RPMI7951 (cell line): Measurements from ENCODE around the gene TANK. TPM values are rescaled to one million over a fixed set of nuclear protein-coding genes. Genes with fewer than 3 reads are reported as not detected.
"Not testable (repeated sequence)": the region's sequence is repeated elsewhere in the genome, so short reads cannot be mapped to it uniquely, and the experiment has no call there.

ENCODE experiments used
- DNase-seq: peaks from one replicate; pipeline ENCODE4 v3.0.0-alpha.2; 2012; ENCODE audit warnings: low read depth
- total RNA-seq: library from RNA; depleted of rRNA; stranded (reverse); fragments of >200 nt; shearing (Covaris generic); gene quantifications from 2 replicates; pipeline ENCODE4 v1.2.3, GENCODE V29; 2014; rRNA removed

The TANK gene
- total RNA-seq: 92.0 and 125 TPM in 2 replicates

DNA sequence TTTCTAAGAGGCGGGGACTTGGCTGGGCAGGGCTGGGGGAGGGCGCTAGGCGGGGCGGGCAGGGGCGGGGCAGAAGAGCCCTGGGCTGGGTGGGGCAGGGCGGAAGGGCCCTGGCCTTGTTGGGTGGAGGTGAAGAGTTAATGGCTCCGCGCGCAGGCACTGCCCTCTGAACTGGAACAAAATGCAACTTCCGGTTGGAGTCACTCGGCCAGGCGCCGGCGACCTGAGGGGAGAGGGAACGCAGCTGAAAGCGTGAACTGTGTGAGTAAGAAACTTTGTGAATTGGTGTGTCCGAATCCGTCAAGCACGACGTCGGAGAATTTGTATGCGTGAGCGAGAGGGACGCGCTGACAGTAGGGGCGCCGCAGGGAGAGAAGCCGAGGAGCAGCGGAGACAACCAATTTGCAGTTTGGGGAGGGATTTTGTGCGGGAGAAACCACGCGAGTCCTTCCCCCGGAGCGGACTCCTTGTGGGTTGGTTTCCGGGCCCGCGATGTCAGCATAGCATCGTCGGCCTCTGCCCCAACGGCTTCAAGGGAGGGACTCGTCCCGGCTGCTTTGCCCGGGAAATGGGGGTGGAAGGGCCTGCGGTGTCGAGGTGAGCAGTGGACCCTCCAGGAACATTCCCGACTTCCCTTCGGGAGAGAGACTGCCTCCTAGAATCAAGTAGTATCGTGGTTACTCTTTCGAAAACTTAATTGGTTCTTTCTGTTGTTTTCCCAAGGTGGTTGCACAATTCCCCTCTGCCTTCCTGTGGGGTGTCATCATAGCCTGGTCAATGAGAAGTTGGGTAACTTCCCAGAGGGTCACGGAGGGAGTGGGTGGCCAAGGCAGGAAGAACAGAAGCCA is at the start of gene TANK:
TANK (plus strand) TSS at position 203 of the 848 bp plus-strand sequence. CDS start 19,235 bp downstream, outside the sequence.
- DNase-seq: peak; percentile 95

DNA sequence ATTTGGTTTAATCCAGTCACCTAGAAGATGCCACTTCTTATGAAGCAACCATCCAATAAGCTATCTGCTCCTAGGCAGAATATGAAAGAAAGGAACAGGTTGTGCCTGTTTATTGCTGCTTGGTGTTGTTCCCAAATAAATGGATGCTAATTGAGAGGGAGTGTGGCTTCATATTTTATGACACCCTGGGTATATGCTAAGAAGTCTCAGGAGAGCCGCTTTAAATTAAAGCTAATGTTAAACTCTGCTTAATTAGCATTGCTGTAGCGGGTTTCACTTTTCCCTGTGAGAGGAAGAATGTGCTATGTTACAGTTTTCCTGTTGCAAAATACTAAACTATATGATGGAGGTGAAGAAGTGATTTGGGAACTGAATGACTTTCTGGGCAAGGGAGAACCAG is 48.7 kb upstream of the TANK start:
- DNase-seq: no peak

GRCh38 chr2:161112908-161113307 is 47.3 kb upstream of the TANK start:
- DNase-seq: no peak

DNA sequence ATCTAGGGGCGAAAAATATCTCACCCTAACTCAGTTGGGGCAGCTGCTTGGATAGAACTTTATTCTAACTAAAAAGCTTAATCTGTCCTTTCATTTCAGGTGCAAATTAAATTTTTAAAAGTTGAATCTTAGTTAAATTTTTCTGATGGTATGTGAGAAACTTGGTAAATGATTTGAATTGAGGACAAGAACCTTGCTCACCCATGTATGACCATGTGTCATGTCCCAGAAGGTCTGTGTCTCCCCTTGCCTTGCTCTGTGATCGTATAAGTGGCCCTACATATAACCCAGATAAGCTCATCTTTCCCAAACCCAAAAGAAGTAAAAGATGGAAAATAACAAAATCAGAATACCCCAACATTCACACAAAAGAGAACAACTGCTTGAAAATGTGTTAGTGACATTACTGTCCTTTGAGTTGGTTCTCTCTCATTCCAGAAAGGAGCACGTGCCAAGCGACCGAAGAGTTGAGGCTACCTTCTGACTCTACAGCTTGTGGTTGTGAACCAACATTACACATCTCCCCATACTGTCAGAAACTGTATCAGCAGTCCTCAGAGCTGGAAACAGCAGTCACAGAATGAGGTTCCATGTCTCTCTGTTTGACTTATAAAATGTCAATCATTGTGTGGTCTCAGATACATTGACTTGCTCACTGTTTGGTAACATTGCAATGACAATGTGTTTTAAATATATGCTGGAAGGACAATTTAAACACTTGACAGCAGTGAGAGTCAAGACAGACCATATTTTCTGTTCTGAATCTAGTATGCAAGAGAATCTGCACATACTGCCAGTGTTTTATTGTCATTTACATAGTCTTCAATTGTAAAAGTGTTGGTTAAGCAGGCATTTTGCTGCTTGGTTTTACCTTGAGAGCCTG is 46.3 kb upstream of the TANK start:
- no peak for DNase-seq

GRCh38 chr2:161115205-161115604 is 45.0 kb upstream of the TANK start:
- DNase-seq: no peak

DNA sequence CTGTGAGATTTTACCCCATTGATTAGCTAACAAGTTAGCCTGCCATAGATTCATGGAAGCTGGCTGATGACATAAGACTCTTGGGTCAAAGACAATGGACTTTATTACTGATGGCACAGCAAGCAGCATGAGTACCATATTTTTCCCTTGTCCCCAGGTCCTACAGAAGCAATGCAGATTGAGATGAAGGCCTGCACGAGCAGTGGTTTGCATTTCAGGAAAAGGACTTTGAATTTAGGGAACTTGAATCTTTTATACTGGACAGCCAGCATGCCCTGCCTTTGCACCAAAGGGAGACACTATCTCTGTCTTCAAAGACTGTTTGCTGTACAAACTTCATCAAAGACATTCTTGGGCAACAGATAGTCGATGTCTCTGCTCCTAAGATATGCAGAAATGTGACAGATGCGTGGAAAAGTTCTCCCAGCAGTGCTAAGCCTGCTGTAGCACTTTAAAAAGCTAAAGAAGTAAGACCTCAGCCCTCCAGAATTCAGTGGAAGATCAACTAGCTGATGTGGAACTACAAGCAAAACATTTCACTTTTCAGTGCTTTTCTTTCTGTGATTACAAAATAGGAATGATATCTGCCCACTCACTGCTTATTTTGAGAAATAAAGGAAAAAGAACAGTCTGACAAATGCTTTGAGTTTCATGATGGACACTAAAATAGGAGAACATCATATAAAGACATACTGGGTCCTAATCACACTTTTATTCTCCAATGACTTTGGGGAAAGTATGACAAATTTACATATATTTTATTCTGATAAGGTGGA is 44.4 kb upstream of the TANK start:
- no peak for DNase-seq

- DNase-seq: no peak
These were observed 43.7 kb upstream of the TANK start for GRCh38 chr2:161116509-161116908.

- no peak for DNase-seq
These were observed 42.7 kb upstream of the TANK start for GRCh38 chr2:161117506-161117905.

GRCh38 chr2:161118722-161119121 is 41.5 kb upstream of the TANK start:
- DNase-seq: no peak

DNA sequence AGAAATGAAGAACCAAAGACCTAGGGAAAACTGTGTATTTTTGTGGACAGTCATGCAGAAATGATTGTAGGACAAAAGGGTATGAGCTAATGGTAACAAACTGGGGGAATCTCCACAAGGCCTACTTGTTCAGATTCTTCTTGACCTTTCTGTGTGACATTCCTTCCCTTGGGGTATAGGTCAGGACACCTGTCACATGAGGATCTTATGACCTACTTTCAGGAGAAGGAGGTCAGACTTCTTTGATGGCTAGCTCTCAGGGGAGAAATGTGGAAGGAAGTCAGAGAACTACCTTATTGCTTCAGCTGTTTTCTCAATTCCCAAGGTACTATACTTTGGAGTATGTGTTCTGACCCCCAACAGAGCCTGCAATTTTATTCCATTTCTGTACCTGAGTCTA is 40.7 kb upstream of the TANK start:
- no peak for DNase-seq

DNA sequence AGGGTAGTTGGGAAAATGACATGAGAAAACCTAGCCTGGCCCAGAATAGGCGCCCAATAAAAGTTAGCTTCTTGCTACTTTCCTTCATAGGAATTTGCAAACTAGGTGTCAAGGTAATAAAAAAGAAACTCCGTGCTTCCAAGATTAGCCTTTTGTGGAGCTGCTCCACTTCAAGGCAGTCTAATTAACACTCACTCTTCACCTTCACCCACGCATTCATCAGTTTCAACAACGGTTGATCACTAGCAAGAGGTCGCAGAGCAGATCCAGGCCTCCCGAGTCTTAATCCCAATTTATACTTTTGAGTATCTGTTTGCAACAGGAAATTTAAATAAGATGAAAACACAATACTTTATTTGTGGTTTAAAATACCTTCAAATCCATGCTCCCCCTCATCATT is 39.5 kb upstream of the TANK start:
- no peak for DNase-seq

DNA sequence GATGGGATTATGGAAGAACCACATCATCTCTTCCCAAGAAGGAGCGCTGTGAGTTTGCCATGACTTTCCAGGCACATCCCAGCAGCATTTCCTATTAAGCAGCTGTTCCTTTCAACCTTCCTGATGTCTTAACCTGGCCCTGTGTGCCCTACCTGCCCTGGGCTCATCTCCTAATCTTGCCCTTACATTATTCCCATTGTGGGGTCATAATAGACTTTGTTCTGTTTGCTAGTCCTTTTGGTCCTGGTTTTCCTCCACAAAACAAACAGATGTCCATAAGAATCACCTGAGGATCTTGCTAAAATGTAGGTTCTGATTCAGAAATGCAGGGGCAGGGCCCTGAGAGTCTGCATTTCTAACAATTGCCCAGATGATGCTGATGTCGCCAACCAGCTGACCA is 38.6 kb upstream of the TANK start:
- DNase-seq: no peak

DNA sequence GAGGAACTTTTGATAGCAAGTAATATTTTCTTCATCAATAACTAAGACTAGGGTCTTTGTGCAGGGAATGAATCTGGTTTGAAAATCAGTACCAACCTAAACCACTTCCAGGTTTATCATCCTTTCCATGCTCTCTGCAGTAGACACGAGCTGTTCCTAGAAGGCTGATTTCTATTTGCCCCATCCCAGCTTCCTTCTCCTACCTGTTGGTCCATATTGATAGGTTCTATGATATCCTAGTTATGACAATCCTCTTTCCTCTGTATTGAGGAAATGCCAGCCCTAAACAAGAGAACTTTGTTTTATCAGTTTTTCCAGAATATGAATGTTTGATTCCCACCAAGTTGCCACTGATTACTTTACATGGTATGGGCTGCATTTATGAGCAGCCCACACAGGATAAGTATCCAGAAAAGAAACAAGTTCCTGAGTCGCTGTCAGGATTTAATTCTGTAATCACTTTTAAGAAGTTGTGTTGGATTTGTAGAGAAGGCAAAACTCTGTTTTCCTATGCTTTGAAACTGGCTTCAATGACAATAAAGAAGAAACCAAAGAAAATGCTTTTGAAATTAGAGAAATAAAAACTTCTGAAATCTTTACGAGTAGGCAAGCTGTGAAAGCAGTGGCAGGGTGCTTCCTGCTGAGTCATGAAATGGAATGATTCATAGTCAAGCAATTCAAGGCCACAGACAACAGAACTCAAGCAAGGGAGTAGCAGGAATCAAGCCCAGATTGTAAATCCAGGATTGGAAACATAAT is 37.3 kb upstream of the TANK start:
- peak; percentile 93 for DNase-seq

DNA sequence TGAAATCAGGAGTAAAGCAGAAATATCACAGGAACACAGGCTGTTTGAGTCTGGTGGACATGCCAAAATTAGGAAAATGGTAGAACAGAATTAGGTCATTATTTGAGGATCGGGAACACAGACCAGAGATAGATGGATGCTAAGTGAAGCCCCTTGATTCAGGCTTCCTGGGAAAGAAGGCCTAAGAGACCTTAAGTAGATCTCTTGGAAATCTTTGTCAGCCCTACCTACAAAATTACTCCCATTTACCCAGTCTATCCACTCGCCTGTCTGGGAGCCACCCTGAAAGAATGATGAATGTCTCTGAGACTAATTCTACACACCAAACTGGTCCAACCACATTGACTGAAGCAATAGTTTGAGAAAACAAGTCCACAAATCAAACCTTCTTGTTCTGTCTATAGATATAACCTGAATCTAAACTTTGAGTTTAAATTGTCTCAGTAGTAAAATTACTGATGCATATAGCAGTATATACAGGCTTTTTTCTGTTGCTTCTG is 36.6 kb upstream of the TANK start:
- DNase-seq: no peak

DNA sequence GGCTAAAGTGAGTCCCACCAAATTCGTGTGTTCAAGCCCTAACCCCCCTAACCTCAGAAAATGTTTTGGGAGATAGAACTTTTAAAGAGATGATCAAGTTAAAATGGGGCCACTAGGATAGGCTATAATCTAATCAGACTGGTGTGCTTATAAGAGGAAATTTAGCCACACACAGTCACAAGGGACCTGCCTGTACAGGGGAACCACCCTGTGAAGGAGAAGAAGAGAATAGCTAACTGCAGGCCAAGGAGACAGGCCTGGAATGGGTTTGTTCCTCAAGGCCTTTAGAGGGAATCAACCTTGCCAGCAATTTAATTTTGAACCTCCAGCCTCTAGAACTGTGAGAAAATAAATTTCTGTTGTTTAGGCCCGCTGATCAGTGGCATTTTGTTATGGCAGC is 36.0 kb upstream of the TANK start:
- no peak for DNase-seq

GRCh38 chr2:161128885-161129284 is 31.3 kb upstream of the TANK start:
- no peak for DNase-seq

- DNase-seq: no peak
These were observed 29.9 kb upstream of the TANK start for GRCh38 chr2:161130354-161130753.

DNA sequence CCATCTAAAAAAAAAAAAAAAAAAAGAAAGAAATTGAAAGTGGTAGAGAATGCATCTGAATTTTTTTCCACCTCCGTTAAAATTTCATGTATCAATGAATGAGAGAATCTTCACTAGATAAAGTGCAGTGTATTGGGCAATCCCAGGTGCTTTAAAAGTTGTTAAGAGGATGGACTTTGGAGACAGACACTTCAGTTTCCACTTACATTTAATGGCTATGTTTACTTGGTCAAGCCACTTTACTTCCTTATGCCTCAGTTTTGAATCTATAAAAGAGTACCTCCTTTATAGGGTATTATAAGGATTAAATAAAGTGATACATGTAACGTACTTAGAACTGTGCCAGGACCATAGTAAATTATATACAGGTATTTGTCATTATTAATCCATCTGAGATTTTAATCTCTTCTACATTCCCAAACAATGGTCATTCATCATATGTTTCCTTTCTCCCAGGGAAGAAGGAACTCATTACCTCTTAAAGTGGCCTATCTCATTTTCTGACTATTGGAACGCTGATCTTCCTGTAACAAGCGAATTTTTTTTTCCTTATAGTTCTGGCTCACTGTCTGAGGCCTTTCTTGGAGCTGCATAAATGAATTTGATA is 29.1 kb upstream of the TANK start:
- DNase-seq: no peak

DNA sequence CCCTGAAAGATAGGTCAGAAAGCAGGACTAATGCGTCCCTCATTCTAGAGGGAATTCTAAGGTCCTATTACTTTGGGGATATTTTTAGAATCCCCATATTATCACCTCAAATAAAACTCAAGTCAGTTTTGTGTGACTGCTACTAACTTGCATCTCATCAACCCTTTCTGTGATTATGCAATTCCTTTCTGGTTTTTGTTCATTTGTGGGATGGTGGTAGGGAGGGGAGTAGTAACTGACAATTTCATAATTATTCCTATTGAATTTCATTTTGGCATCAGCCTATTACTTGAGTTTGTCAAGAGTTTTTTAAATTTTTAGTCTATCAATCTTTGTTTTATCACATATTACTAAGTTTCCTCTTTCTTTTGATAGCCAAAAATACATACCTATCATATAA is 28.4 kb upstream of the TANK start:
- no peak for DNase-seq

- DNase-seq: not testable (repeated sequence)
These were observed 27.8 kb upstream of the TANK start for GRCh38 chr2:161132384-161132783.

DNA sequence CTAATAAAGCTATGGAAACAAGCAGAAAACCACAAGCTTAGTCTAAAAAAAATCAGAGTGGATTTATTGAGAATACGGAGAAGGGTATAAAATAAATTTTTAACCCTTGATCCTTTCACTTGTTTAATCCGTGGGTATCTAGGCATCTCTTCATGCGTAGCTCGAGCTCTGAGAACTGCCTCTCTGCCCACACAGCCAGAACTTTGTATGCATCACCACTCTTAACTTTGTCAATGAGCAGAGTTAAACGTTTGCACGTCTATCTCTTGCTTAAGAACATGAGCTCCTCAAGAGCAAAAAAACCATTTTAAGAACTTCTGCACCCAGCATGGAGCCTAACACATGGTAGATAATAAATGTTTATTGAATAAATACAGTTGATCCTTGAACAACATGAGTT is 26.9 kb upstream of the TANK start:
- no peak for DNase-seq
